ENCODE data around the gene C4orf50.

GRCh38 chr4:6002492-6002833 is 15.8 kb downstream of the C4orf50 start:
- TF ChIP-seq, protein P1, sequence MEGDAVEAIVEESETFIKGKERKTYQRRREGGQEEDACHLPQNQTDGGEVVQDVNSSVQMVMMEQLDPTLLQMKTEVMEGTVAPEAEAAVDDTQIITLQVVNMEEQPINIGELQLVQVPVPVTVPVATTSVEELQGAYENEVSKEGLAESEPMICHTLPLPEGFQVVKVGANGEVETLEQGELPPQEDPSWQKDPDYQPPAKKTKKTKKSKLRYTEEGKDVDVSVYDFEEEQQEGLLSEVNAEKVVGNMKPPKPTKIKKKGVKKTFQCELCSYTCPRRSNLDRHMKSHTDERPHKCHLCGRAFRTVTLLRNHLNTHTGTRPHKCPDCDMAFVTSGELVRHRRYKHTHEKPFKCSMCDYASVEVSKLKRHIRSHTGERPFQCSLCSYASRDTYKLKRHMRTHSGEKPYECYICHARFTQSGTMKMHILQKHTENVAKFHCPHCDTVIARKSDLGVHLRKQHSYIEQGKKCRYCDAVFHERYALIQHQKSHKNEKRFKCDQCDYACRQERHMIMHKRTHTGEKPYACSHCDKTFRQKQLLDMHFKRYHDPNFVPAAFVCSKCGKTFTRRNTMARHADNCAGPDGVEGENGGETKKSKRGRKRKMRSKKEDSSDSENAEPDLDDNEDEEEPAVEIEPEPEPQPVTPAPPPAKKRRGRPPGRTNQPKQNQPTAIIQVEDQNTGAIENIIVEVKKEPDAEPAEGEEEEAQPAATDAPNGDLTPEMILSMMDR (IDR thresholded peaks at IDR 0.05; ENCODE audit: insufficient read depth, low read length, poor library complexity, severe bottlenecking), result no peak
- no peak for TF ChIP-seq EZH2phosphoT487 (conservative IDR thresholded peaks at IDR 0.05; ENCODE audit: low read length)

All from SU-DHL-6 (cell line).